Neural progenitor cell (in vitro differentiated cells): Measurements from ENCODE around the gene MACROD2.

Experiments used
- CTCF ChIP-seq: fragments of 200-600 bp; sonication (generic); IDR thresholded peaks from 2 replicates; pipeline ENCODE4 v1.5.1; 2017; ENCODE audit warnings: antibody characterized with exemption, mild to moderate bottlenecking
- EZH2phosphoT487 ChIP-seq: fragments of 200-600 bp; sonication (generic); IDR thresholded peaks from 2 replicates; pipeline ENCODE4 v1.6.1; 2017; ENCODE audit warnings: antibody characterized with exemption

- TF ChIP-seq CTCF (no peak), EZH2phosphoT487 (no peak)
Measured at GRCh38 chr20:14885661-14886060, 890.3 kb downstream of the MACROD2 start.
